ENCODE data around the gene TBX20. TPM values are rescaled to one million over a fixed set of nuclear protein-coding genes. Genes with fewer than 3 reads are reported as not detected.

The TBX20 gene
- total RNA-seq, 1 donor from 2014 or later: 0.36 TPM

DNA sequence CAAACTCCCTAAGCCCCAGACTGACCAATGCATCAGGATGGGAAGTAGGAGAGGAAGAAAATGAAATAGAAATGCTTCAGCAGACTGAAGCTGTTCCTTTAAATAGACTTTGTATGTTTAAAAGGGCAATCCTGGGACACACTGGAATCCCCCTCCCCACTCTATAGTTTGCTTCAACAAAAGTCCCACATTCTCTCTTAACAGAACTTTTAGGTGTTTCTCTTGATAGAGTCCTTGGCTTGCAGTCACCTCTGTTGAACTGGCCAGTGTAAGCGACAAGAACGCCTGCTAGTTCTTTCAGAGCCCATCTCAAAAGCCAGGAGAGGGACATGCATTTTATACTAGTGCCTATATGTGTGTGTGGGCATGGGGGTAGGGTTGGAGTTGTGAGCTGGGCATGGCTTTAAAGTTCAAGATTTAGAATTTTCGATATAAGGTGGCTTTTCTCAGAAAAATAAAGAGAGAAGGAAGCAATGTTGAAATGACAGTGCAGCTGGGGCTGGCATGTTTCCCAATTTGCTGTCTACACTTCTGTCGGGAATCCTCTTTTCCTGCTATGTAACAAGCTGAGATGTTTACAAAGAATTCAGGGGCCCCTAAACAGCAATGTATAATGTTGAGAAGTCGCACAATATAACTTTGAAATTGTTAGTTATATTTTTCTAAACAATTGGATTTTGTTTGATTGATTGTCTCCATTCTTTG, 2.1 kb downstream of the TBX20 start:
- H3K36me3 Mint-ChIP-seq (ENCODE audit: low read depth, unreplicated experiment): no peaks in the 10 kb centered on the region
- H3K27me3 Mint-ChIP-seq (ENCODE audit: unreplicated experiment): peaks cover 36% of the 10 kb centered on the region
- TF ChIP-seq, protein P1, sequence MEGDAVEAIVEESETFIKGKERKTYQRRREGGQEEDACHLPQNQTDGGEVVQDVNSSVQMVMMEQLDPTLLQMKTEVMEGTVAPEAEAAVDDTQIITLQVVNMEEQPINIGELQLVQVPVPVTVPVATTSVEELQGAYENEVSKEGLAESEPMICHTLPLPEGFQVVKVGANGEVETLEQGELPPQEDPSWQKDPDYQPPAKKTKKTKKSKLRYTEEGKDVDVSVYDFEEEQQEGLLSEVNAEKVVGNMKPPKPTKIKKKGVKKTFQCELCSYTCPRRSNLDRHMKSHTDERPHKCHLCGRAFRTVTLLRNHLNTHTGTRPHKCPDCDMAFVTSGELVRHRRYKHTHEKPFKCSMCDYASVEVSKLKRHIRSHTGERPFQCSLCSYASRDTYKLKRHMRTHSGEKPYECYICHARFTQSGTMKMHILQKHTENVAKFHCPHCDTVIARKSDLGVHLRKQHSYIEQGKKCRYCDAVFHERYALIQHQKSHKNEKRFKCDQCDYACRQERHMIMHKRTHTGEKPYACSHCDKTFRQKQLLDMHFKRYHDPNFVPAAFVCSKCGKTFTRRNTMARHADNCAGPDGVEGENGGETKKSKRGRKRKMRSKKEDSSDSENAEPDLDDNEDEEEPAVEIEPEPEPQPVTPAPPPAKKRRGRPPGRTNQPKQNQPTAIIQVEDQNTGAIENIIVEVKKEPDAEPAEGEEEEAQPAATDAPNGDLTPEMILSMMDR (IDR thresholded peaks at IDR 0.05; ENCODE audit: unreplicated experiment): no peak
- H3K27ac Mint-ChIP-seq (ENCODE audit: unreplicated experiment): no peak overlapping the region
- no peak for DNase-seq (ENCODE audit: low spot score)
- H3K4me1 Mint-ChIP-seq (ENCODE audit: unreplicated experiment): peaks cover 37% of the 10 kb centered on the region
- H3K4me3 Mint-ChIP-seq (ENCODE audit: unreplicated experiment): no peak overlapping the region
- no peaks in the 10 kb centered on the region for H3K9me3 Mint-ChIP-seq (ENCODE audit: unreplicated experiment)

DNA sequence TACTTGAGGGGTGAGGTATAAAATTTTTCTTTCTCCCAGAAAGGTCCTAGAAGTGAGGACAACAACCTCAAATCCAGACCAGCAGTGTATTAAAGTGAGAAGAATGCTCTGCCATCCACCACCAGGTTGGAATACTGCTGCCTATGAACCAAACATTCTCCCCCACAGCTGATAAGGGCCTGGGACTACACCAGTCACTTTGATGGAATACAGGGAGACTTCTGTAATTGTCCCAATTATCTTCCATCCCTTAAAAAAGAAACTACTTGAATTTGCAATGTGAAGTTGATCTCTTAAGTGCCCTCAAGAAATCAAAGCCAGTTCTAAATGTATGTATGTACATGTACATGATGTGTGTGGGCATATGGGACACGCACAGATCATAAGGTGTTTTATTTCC, 3.0 kb downstream of the TBX20 start:
- peaks cover 29% of the 10 kb centered on the region for H3K4me1 Mint-ChIP-seq (ENCODE audit: unreplicated experiment)
- H3K27ac Mint-ChIP-seq (ENCODE audit: unreplicated experiment): no peak overlapping the region
- H3K27me3 Mint-ChIP-seq (ENCODE audit: unreplicated experiment): peaks cover 33% of the 10 kb centered on the region
- no peaks in the 10 kb centered on the region for H3K9me3 Mint-ChIP-seq (ENCODE audit: unreplicated experiment)
- H3K36me3 Mint-ChIP-seq (ENCODE audit: low read depth, unreplicated experiment): no peaks in the 10 kb centered on the region
- no peak for DNase-seq (ENCODE audit: low spot score)
- no peak overlapping the region for H3K4me3 Mint-ChIP-seq (ENCODE audit: unreplicated experiment)
- TF ChIP-seq, protein P1 (IDR thresholded peaks at IDR 0.05; ENCODE audit: unreplicated experiment): no peak

DNA sequence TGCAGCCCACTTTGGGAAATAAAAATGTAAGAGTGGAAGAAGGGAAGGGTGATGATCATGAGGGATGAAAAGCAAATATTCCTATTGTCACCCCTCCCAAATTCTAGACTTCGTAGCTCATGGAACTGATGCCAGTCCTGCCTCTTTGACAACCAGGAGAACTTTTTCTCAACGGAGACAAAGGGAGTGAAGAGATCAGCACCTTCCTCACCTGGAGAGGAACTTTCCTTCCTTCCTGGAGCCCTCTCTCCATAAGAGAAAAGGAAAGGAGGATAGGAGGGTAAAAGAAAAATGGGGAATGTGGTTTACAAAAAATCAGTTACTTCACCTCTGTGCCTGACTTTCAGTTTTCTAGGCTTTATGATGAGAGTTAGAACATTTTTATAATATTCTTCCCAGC, 3.4 kb downstream of the TBX20 start:
- peaks cover 29% of the 10 kb centered on the region for H3K4me1 Mint-ChIP-seq (ENCODE audit: unreplicated experiment)
- TF ChIP-seq, protein P1 (IDR thresholded peaks at IDR 0.05; ENCODE audit: unreplicated experiment): no peak
- no peaks in the 10 kb centered on the region for H3K9me3 Mint-ChIP-seq (ENCODE audit: unreplicated experiment)
- no peak overlapping the region for H3K27ac Mint-ChIP-seq (ENCODE audit: unreplicated experiment)
- H3K4me3 Mint-ChIP-seq (ENCODE audit: unreplicated experiment): no peak overlapping the region
- no peaks in the 10 kb centered on the region for H3K36me3 Mint-ChIP-seq (ENCODE audit: low read depth, unreplicated experiment)
- no peak for DNase-seq (ENCODE audit: low spot score)
- peaks cover 33% of the 10 kb centered on the region for H3K27me3 Mint-ChIP-seq (ENCODE audit: unreplicated experiment)

GRCh38 chr7:35249537-35249907, 4.4 kb downstream of the TBX20 start:
- Mint-ChIP-seq H3K27ac (ENCODE audit: unreplicated experiment) (no peak overlapping the region), H3K36me3 (ENCODE audit: low read depth, unreplicated experiment) (no peaks in the 10 kb centered on the region), H3K4me1 (ENCODE audit: unreplicated experiment) (peaks cover 28% of the 10 kb centered on the region), H3K9me3 (ENCODE audit: unreplicated experiment) (no peaks in the 10 kb centered on the region), H3K4me3 (ENCODE audit: unreplicated experiment) (no peak overlapping the region), H3K27me3 (ENCODE audit: unreplicated experiment) (peaks cover 27% of the 10 kb centered on the region)
- peak; percentile 6 for DNase-seq (ENCODE audit: low spot score)
- TF ChIP-seq, protein P1 (IDR thresholded peaks at IDR 0.05; ENCODE audit: unreplicated experiment): no peak

Data from endothelial cell (in vitro differentiated cells).